GM18507 (cell line): ENCODE results near the gene PCDHB16.
"Not testable (repeated sequence)": the region's sequence is repeated elsewhere in the genome, so short reads cannot be mapped to it uniquely, and the experiment has no call there.

Source experiments
- DNase-seq: peaks from one replicate; pipeline ENCODE4 v3.0.0; 2011; ENCODE audit warnings: low read depth; ENCODE audit not compliant: insufficient read length; ENCODE audit errors: extremely low spot score
- FAIRE-seq: peaks from 2 replicates; lab custom pipeline; 2011; peaks lifted over from hg19 to GRCh38; lab: Jason Lieb, UNC

Gene PCDHB16

DNA sequence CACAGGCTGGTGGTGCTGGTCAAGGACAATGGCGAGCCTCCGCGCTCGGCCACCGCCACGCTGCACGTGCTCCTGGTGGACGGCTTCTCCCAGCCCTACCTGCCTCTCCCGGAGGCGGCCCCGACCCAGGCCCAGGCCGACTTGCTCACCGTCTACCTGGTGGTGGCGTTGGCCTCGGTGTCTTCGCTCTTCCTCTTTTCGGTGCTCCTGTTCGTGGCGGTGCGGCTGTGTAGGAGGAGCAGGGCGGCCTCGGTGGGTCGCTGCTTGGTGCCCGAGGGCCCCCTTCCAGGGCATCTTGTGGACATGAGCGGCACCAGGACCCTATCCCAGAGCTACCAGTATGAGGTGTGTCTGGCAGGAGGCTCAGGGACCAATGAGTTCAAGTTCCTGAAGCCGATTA, 33.8 kb downstream of the PCDHB16 start:
- not testable (repeated sequence) for FAIRE-seq, DNase-seq

GRCh38 chr5:141223112-141223783, 41.1 kb downstream of the PCDHB16 start, which contains the start of gene PCDHB14:
TSS of gene PCDHB14 (plus strand) at chr5:141223343. CDS start at chr5:141223506, 163 bp downstream.
- no peak for DNase-seq
- no peak for FAIRE-seq

- DNase-seq, FAIRE-seq: not testable (repeated sequence)
These were observed 42.7 kb downstream of the PCDHB16 start for GRCh38 chr5:141224844-141225243.

DNA sequence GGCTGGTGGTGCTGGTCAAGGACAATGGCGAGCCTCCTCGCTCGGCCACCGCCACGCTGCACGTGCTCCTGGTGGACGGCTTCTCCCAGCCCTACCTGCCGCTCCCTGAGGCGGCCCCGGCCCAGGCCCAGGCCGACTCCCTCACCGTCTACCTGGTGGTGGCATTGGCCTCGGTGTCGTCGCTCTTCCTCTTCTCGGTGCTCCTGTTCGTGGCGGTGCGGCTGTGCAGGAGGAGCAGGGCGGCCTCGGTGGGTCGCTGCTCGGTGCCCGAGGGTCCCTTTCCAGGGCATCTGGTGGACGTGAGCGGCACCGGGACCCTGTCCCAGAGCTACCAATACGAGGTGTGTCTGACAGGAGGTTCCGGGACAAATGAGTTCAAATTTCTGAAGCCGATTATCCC, 43.2 kb downstream of the PCDHB16 start:
- DNase-seq, FAIRE-seq: not testable (repeated sequence)

- no peak for DNase-seq
- no peak for FAIRE-seq
These were observed 52.0 kb downstream of the PCDHB16 start for GRCh38 chr5:141234109-141234667.
